GM04503 (cell line): ENCODE data around the gene CPNE1.

Source experiments
- DNase-seq: peaks from one replicate; pipeline ENCODE4 v3.0.0-alpha.2; 2012; ENCODE audit warnings: low read depth

CPNE1 gene

GRCh38 chr20:35598899-35599775 lies 65.6 kb downstream of the CPNE1 start:
- no peak for DNase-seq

- DNase-seq: no peak
These were observed 66.2 kb downstream of the CPNE1 start for GRCh38 chr20:35598476-35598875.

GRCh38 chr20:35597186-35597585 lies 67.5 kb downstream of the CPNE1 start:
- DNase-seq: no peak

- no peak for DNase-seq
These were observed 68.8 kb downstream of the CPNE1 start for GRCh38 chr20:35595901-35596300.

- DNase-seq: no peak
These were observed 69.2 kb downstream of the CPNE1 start for GRCh38 chr20:35595456-35595855.

GRCh38 chr20:35592339-35592974 lies 72.2 kb downstream of the CPNE1 start:
- no peak for DNase-seq

- DNase-seq: no peak
These were observed 76.3 kb downstream of the CPNE1 start for GRCh38 chr20:35588397-35588796.

- DNase-seq: no peak
These were observed 77.3 kb downstream of the CPNE1 start for GRCh38 chr20:35587436-35587835.

GRCh38 chr20:35586751-35587425 lies 77.8 kb downstream of the CPNE1 start:
- no peak for DNase-seq

- DNase-seq: no peak
These were observed 80.8 kb downstream of the CPNE1 start for GRCh38 chr20:35583636-35584560.

GRCh38 chr20:35582741-35583404 lies 81.8 kb downstream of the CPNE1 start:
- DNase-seq: no peak

GRCh38 chr20:35582131-35582530 lies 82.6 kb downstream of the CPNE1 start:
- no peak for DNase-seq

GRCh38 chr20:35579196-35579595 lies 85.5 kb downstream of the CPNE1 start:
- no peak for DNase-seq

- DNase-seq: no peak
These were observed 86.2 kb downstream of the CPNE1 start for GRCh38 chr20:35578469-35578868.

- DNase-seq: no peak
These were observed 87.9 kb downstream of the CPNE1 start for GRCh38 chr20:35576816-35577215.
